ENCODE results near the gene CCDC85C. TPM values are rescaled to one million over a fixed set of nuclear protein-coding genes. Genes with fewer than 3 reads are reported as not detected.

The CCDC85C gene
- total RNA-seq, 1 donor from 2014 or later, result 7.3 TPM

DNA sequence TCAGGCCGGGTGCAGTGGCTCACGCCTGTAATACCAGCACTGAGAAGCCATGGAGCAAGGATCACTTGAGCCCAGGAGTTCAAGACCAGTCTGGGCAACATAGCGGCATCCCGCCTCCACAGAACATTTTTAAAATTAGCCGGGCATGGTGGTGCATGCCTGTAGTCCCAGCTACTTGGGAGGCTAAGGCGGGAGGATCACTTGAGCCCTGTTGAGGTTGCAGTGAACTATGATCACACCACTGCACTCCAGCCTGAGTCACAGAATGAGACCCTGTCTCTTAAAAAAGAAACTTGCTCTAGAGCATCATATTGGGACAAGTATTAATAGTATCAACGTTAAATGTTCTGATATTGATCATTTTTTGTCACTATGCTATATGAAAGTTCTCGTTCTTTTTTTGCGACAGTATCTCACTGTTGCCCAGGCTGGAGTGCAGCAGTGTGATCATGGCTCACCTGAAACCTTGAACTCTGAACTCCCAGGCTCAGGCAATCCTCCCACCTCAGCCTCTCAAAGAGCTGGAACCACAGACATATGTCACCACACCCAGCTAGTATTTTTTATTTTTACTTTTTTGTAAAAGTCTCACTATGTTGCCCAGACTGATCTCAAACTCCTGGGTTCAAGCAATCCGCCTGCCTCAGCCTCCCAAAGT lies 47.7 kb downstream of the CCDC85C start:
- Mint-ChIP-seq H3K36me3 (ENCODE audit: low read depth) (no peaks in the 10 kb centered on the region), H3K27ac (no peak overlapping the region), H3K27me3 (ENCODE audit: low read depth) (no peaks in the 10 kb centered on the region), H3K9me3 (no peaks in the 10 kb centered on the region), H3K4me1 (ENCODE audit: low read depth) (no peaks in the 10 kb centered on the region), H3K4me3 (ENCODE audit: low read depth) (no peak overlapping the region)
- intact Hi-C loops (cut with micrococcal nuclease), result no loop called here
- no peak for DNase-seq (ENCODE audit: low spot score)

DNA sequence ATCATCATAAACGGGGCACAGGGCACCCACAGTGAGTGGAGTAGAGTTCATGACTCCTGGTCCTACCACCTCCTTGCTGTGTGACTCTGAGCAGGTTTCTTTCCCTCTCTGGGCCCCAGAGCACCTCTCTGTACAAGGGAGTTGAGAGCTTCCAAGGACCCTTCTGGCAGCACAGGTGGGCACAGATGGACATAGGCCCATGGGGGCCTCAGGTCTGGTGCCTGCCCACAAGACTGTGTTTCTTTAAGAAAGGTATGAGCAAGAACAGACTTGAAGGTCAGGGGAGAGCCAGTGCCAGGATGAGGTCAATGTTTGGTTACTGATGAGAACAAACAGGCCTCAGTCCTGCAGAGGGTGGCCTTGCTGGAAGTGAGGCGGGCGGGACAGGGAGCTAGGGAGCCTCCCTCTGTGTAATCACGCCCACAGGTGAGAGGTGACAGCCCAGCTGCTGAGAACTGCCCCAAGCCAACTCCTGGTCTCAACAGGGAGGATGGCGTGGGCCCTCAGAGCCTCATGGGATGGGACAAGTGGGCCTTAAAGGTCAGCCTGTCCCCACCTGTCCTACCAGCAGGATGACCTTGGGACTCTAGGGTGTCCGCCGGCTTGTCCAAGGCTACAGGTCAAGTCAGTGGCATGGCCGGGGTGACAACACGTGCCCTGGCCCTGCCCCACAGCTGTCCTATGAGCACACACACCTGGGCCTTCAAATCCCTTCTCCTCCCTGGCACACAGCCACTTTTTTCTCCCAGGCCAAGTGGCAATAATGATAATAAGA lies 49.1 kb downstream of the CCDC85C start:
- H3K27ac Mint-ChIP-seq, result no peak overlapping the region
- H3K9me3 Mint-ChIP-seq, result no peaks in the 10 kb centered on the region
- intact Hi-C loops (cut with micrococcal nuclease), result no loop called here
- H3K4me3 Mint-ChIP-seq (ENCODE audit: low read depth), result no peak overlapping the region
- DNase-seq (ENCODE audit: low spot score), result no peak
- no peaks in the 10 kb centered on the region for H3K36me3 Mint-ChIP-seq (ENCODE audit: low read depth)
- no peaks in the 10 kb centered on the region for H3K4me1 Mint-ChIP-seq (ENCODE audit: low read depth)
- no peaks in the 10 kb centered on the region for H3K27me3 Mint-ChIP-seq (ENCODE audit: low read depth)

DNA sequence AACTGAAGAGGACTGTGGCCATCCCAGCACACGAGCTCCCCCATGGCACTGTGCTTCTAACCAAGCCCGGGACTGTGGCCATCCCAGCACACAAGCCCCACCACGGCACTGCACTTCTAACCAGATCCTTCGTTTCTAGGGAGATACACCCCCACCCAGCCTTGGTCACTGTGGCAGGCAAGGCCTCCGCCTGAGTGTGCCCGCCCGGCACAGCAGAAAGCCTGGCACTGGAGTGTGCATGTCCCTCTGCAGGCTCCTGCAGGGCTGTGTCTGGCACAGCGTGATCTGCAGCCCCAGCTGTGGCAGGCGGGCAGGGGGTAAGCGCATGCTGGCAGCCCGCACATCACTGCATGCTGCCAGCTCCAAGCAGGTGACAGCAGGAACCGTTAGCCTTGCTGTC lies 49.8 kb downstream of the CCDC85C start:
- Mint-ChIP-seq H3K9me3 (no peaks in the 10 kb centered on the region), H3K4me1 (ENCODE audit: low read depth) (no peaks in the 10 kb centered on the region), H3K4me3 (ENCODE audit: low read depth) (no peak overlapping the region), H3K27me3 (ENCODE audit: low read depth) (no peaks in the 10 kb centered on the region), H3K36me3 (ENCODE audit: low read depth) (no peaks in the 10 kb centered on the region), H3K27ac (no peak overlapping the region)
- intact Hi-C loops (cut with micrococcal nuclease), result no loop called here
- no peak for DNase-seq (ENCODE audit: low spot score)

DNA sequence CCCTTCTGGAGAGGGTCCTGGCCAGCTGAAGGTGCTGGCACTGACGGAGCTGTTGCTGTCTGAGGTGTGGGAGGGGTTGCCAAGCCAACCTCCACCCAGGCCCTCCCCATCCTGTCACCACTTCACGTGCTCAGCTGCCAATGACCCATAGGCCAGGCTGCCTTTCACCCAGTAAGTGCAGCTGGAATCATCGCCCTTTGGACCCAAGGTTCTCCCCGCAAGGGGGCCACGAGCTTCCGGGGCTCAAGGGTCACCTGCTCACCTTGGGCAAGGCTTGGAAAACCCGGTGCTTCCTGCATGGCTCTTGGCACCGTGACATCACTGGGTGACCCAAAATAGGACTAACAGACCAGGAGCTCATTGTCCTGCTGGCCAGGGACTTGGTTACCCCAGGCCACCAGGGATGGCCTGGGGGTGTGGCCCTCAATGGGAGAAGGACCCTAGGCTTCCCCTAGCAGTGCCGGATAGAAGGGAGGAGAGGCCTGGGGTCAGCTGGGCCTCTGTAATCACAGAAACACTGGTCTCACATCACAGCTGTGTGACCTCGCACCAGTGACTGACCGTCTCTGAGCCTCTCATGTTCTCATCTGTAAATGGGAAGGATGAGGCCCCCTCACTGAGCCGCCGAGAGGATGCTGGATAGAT lies 51.3 kb downstream of the CCDC85C start:
- no peak for DNase-seq (ENCODE audit: low spot score)
- no peaks in the 10 kb centered on the region for H3K9me3 Mint-ChIP-seq
- intact Hi-C loops (cut with micrococcal nuclease), result no loop called here
- H3K27me3 Mint-ChIP-seq (ENCODE audit: low read depth), result no peaks in the 10 kb centered on the region
- H3K4me3 Mint-ChIP-seq (ENCODE audit: low read depth), result no peak overlapping the region
- no peaks in the 10 kb centered on the region for H3K36me3 Mint-ChIP-seq (ENCODE audit: low read depth)
- no peak overlapping the region for H3K27ac Mint-ChIP-seq
- H3K4me1 Mint-ChIP-seq (ENCODE audit: low read depth), result no peaks in the 10 kb centered on the region

DNA sequence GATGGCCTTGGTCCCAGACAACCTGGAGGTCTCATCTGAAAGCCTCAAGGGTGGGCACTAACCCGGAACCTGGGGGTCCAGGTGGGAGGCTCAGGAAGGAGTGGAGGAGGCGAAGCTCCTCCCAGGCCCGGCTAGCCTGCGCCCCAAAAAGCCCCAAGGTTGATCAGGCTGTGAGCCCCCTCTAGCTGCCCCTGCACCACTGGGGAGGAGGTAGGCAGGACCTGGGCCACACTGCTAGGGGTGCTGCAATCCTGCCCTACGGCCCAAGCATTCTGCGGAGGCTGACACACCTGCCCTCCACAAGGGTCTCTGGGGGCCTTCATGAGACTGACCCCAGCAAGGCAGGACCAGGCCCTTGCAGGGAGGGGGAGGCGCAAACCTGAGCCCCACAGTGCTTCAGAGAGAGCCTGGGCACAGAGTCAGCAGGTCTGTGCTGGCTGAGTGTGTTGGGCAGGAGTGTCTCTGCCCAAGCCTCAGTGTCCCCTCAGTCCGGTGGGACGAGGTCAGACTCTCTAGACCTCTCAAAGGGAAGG lies 51.9 kb downstream of the CCDC85C start:
- Mint-ChIP-seq H3K4me3 (ENCODE audit: low read depth) (no peak overlapping the region), H3K27ac (no peak overlapping the region), H3K27me3 (ENCODE audit: low read depth) (no peaks in the 10 kb centered on the region), H3K4me1 (ENCODE audit: low read depth) (no peaks in the 10 kb centered on the region), H3K9me3 (no peaks in the 10 kb centered on the region), H3K36me3 (ENCODE audit: low read depth) (no peaks in the 10 kb centered on the region)
- no peak for DNase-seq (ENCODE audit: low spot score)
- intact Hi-C loops (cut with micrococcal nuclease), result no loop called here

DNA sequence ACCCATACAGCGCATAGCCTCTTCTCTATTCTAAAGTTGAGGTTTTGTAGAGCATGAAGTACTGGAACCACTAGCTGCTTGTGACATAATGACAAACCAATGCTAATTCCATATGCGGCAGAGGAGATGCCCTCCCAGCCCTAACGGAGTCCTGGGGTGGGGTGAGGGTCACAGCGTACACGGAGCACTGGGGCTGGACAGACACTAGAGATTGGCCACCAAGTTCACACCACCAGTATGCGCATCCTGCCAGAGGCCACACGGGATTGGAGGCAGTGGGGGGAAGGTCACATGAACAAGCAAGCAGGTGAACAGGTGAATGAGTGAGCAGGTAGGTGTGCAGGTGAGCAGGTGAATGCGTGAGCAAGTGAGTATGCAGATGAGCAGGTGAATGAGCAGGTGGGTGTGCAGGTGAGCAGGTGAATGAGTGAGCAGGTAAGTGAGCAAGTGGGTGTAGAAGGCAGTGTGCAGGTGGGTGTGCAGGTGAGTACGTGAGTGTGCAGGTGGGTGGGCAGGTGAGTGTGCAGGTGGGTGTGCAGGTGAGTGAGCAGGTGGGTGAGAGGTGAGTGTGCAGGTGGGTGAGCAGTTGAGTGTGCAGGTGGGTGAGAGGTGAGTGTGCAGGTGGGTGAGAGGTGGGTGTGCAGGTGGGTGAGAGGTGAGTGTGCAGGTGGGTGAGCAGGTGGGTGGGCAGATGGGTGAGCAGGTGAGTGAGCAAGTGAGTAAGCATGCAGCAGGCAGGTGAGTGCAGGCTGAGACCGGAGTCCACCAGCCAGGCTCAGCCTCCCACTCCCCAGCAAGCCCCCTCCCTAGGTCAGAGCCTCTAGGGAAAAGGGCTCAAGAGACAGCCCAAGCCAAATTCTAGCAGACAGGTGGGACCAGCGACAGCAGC lies 52.7 kb downstream of the CCDC85C start:
- Mint-ChIP-seq H3K27me3 (ENCODE audit: low read depth) (no peaks in the 10 kb centered on the region), H3K9me3 (no peaks in the 10 kb centered on the region), H3K4me1 (ENCODE audit: low read depth) (no peaks in the 10 kb centered on the region), H3K36me3 (ENCODE audit: low read depth) (no peaks in the 10 kb centered on the region), H3K4me3 (ENCODE audit: low read depth) (no peak overlapping the region), H3K27ac (no peak overlapping the region)
- no peak for DNase-seq (ENCODE audit: low spot score)
- intact Hi-C loops (cut with micrococcal nuclease), result no loop called here

DNA sequence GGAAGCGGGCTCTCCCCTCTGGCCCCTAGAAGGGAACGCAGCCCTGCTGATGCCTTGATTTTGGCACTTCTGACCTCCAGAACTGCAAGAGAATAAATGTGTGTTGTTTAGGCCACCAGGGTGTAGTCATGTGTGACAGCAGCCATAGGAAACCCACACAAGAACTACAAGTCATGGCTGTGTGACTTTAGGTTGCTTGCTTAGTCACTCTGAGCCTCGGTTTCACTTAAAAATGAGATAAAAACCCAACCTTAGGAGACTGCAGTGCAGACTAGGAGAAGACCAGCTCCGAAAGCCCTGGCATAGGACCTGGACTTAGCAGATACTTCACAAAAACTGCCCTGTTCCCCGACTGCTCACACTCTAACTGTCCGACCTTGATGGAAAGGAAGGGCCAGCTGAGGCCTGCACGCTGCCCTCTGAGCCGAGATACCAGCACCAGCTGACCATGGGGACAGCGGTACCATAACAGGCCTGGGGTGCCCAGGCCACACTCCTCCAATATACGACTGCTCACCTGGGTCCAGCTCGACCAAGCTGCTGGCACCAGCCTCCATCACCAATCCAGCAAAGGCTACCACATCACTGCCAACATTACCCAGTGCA lies 53.5 kb downstream of the CCDC85C start:
- DNase-seq (ENCODE audit: low spot score), result no peak
- H3K27me3 Mint-ChIP-seq (ENCODE audit: low read depth), result no peaks in the 10 kb centered on the region
- H3K4me3 Mint-ChIP-seq (ENCODE audit: low read depth), result no peak overlapping the region

DNA sequence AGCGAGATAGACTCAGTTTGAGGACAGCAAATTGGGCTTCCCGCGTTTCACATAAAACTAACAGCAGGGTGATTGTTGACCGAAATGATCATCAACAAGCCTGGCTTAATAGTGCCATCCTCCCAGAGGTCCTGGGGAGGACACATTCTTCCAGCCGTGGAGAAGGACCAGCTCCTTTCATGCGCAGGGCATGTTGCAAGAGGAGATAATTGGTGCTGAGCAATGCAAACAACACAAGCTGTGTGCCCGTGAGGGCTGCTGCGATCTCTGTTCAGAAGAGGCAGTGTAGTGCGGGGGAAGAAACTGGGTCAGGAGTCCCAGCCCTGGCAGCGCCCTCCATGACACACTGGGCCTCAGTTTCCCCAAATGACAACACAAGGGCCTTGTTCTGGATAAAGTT lies 54.3 kb downstream of the CCDC85C start:
- Mint-ChIP-seq H3K9me3 (no peaks in the 10 kb centered on the region), H3K4me1 (ENCODE audit: low read depth) (no peaks in the 10 kb centered on the region), H3K27me3 (ENCODE audit: low read depth) (no peaks in the 10 kb centered on the region), H3K27ac (no peak overlapping the region), H3K36me3 (ENCODE audit: low read depth) (no peaks in the 10 kb centered on the region), H3K4me3 (ENCODE audit: low read depth) (no peak overlapping the region)
- DNase-seq (ENCODE audit: low spot score), result no peak
- intact Hi-C loops (cut with micrococcal nuclease), result no loop called here

More for the DNA sequence above, 53.5 kb downstream of the CCDC85C start:
- Mint-ChIP-seq H3K27ac (no peak overlapping the region), H3K4me1 (ENCODE audit: low read depth) (no peaks in the 10 kb centered on the region), H3K36me3 (ENCODE audit: low read depth) (no peaks in the 10 kb centered on the region), H3K9me3 (no peaks in the 10 kb centered on the region)
- intact Hi-C loops (cut with micrococcal nuclease), result no loop called here

DNA sequence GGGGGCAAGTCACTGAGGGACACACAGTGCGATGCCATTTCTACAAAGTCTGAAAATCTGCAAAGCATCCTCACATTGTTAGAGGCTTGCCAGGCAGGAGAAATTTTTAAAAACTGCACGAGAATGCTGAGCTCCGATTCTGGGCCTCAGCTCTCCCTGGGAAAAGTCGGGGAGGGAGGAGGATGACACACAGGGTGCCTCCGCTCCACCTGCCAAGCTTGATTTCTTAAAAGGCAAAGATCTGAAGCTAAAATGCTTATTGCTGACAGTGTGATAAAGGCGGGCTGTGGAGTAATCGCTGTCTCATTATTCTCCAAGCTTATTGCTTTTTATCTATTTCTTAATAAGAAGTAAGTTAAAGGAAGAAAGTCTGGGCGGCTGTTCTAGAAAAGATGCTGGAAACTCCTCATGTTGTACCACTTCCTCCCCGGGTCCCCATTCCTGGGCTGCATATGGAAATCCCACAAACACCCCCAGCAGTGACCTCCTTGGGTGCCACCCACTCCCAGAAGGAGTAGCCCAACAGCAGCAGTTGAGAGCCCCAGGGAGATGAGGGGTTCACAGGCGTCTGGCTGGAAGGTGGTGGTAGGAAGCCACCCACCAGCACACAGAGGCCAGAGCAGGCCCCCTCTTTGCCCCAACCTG lies 55.0 kb downstream of the CCDC85C start:
- Mint-ChIP-seq H3K4me1 (ENCODE audit: low read depth) (no peaks in the 10 kb centered on the region), H3K4me3 (ENCODE audit: low read depth) (no peak overlapping the region), H3K36me3 (ENCODE audit: low read depth) (no peaks in the 10 kb centered on the region), H3K27me3 (ENCODE audit: low read depth) (no peaks in the 10 kb centered on the region), H3K27ac (no peak overlapping the region), H3K9me3 (no peaks in the 10 kb centered on the region)
- intact Hi-C loops (cut with micrococcal nuclease), result no loop called here
- DNase-seq (ENCODE audit: low spot score), result no peak

DNA sequence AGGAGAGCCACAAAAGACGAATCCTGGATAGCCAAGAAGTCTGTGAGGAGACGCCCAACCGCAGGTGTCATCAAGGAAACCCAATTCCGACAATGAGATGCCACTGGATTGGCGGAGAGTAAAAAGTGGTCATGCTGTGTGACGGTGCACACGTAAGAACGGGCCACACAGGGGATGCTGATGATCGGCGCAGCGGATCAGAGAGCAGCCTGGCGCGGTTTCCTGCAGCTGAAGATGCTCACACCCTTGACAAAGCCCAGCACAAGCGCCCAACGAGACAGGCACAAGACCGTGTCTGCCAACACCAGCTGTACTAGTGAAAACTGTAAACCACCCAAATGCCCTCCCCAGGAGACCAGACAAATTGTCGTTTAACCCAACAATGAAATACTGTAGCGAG lies 55.8 kb downstream of the CCDC85C start:
- H3K36me3 Mint-ChIP-seq (ENCODE audit: low read depth), result no peaks in the 10 kb centered on the region
- H3K4me3 Mint-ChIP-seq (ENCODE audit: low read depth), result no peak overlapping the region
- no peaks in the 10 kb centered on the region for H3K27me3 Mint-ChIP-seq (ENCODE audit: low read depth)
- intact Hi-C loops (cut with micrococcal nuclease), result no loop called here
- H3K27ac Mint-ChIP-seq, result no peak overlapping the region
- no peaks in the 10 kb centered on the region for H3K9me3 Mint-ChIP-seq
- DNase-seq (ENCODE audit: low spot score), result no peak
- no peaks in the 10 kb centered on the region for H3K4me1 Mint-ChIP-seq (ENCODE audit: low read depth)

DNA sequence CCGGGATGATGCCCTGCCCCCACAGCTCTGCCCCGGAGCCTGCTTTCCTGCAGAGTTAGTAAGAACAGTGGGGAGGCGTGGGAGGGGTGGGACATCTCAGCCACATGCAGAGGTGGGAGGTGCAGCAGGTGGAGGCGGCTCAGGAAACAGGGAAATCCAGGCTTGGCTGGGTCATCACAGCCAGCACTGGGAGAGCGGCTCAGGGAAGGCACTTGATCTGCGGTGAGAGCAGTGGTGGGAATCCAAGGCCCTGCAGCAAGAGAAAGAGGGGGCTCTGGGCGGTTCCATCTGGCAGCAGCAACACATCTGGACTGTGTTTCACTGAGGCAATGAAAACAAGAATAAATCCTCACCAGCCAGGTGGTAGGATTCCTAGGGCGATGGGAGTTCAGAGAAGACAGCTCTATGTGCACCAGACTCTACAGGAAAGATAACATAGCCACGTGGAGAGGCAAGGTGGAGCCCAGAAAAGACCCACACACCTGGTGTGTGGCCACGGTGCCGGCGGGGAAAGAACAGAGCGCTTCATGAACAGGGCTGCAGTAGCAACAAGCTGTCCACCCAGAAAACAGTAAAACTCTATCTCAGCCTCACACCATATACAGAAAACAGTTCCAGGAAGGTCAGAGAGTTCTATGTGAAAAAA lies 57.6 kb downstream of the CCDC85C start:
- Mint-ChIP-seq H3K27ac (no peak overlapping the region), H3K9me3 (no peaks in the 10 kb centered on the region), H3K4me1 (ENCODE audit: low read depth) (no peaks in the 10 kb centered on the region), H3K36me3 (ENCODE audit: low read depth) (no peaks in the 10 kb centered on the region), H3K4me3 (ENCODE audit: low read depth) (no peak overlapping the region), H3K27me3 (ENCODE audit: low read depth) (no peaks in the 10 kb centered on the region)
- intact Hi-C loops (cut with micrococcal nuclease), result no loop called here
- no peak for DNase-seq (ENCODE audit: low spot score)

Data from activated T-helper 2 cell treated with anti-CD3 and anti-CD28 coated beads, Interferon-gamma antibody, Interleukin-2, Interleukin-4, amounts not matched to agents 10 μg/mL and 5 μg/mL and 100 μg/mL, durations not matched to agents 14 hours and 24 hours and 36 hours (primary cell).